Thyroid gland (tissue), 4 donors: ENCODE results near the gene ZNF730. TPM values are rescaled to one million over a fixed set of nuclear protein-coding genes. Genes with fewer than 3 reads are reported as not detected.

Experiments used
- DNase-seq, 2 donors: peaks; one replicate each; pipeline ENCODE4 v3.0.0-alpha.2; 2019
- H3K27ac ChIP-seq, 3 donors: fragments of 200-600 bp; sonication (generic); 1 replicate in 2 of 3; 2 replicates in 1 of 3; pipeline ENCODE4 v1.5.1; 2016 to 2019; ENCODE audit warnings: mild to moderate bottlenecking in 1 of 3, moderate library complexity in 1 of 3
- H3K27me3 ChIP-seq: fragments of 200-600 bp; sonication (generic); one replicate; pipeline ENCODE4 v1.5.1; 2019
- H3K36me3 ChIP-seq, 2 donors: fragments of 200-600 bp; sonication (generic); one replicate each; pipeline ENCODE4 v1.5.1; 2016 to 2019
- H3K4me1 ChIP-seq, 2 donors: fragments of 200-600 bp; sonication (generic); one replicate each; pipeline ENCODE4 v1.5.1; 2017 to 2019
- H3K4me3 ChIP-seq, 3 donors: fragments of 200-600 bp; sonication (generic); replicated peaks in 1 of 3; 1 replicate in 2 of 3; 2 replicates in 1 of 3; pipeline ENCODE4 v1.5.1; 2016; ENCODE audit warnings: mild to moderate bottlenecking in 1 of 3
- H3K9me3 ChIP-seq: fragments of 200-600 bp; sonication (generic); one replicate; pipeline ENCODE4 v1.5.1; 2017
- CTCF ChIP-seq, 6 experiments: fragments of 200-600 bp in 3 of 6; fragments of 450-650 bp in 3 of 6; sonication (generic) in 3 of 6; IDR thresholded peaks; one replicate each; pipeline ENCODE4 v1.5.1; 2016 to 2019; ENCODE audit warnings: antibody characterized with exemption in 6 of 6, mild to moderate bottlenecking in 2 of 6, inconsistent platforms in 1 of 6, moderate library complexity in 1 of 6
- POLR2A ChIP-seq, 2 donors: fragments of 450-650 bp; IDR thresholded peaks; one replicate each; pipeline ENCODE4 v1.6.1; 2017; ENCODE audit warnings: antibody characterized with exemption in 2 of 2, mild to moderate bottlenecking in 2 of 2, moderate library complexity in 1 of 2
- WGBS, 2 donors: methylation state at CpG; one replicate each; pipeline ENCODE4 v1.1.5; 2017; 5-methylcytosine and 5-hydroxymethylcytosine counted together
- intact Hi-C: fragments of 100-400 bp; cut with DNase I; formaldehyde crosslinking; loops from one replicate; pipeline ENCODE4 v1.15.1; 2023
- total RNA-seq, 4 donors: library from RNA; depleted of rRNA; stranded (reverse); fragments of >200 nt; gene quantifications; one replicate each; pipeline ENCODE4 v1.2.3, GENCODE V29; 2016

The ZNF730 gene
- total RNA-seq, 4 donors from 2014 or later, result 0.20 to 4.1 (median 0.56) TPM; not detected in 1

DNA sequence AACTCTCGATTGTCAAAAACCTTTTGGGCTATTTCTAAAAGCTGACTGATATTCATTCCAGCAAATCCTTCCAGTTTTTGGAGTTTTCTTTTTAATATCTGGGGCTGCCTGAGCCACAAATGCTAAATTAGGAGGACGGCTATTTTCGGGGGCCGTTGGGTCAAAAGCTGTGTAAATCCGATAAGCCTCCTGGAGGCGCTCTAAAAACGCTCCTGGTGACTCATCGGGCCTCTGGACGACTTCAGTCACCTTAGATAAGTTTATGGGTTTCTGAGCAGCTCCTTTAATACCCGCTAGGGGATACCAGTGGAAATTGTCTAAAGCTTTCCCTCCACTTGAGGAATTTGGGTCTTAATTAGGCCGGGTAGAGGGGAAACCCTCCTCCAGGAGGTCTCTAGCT is 66.4 kb downstream of the ZNF730 start:
- TF ChIP-seq CTCF (IDR thresholded peaks at IDR 0.05) (no peak), POLR2A (IDR thresholded peaks at IDR 0.05) (no peak)
- H3K4me1 ChIP-seq, result no peaks in the 10 kb centered on the region
- H3K9me3 ChIP-seq, result no peaks in the 10 kb centered on the region
- no peak overlapping the region for H3K27ac ChIP-seq
- WGBS, 2 donors, result 76 to 81% methylated on average over 11 of the region's 11 CpGs
- no peaks in the 10 kb centered on the region for H3K36me3 ChIP-seq
- no peaks in the 10 kb centered on the region for H3K27me3 ChIP-seq
- no peak for DNase-seq
- no peak overlapping the region for H3K4me3 ChIP-seq
- intact Hi-C loops, result no loop called here

DNA sequence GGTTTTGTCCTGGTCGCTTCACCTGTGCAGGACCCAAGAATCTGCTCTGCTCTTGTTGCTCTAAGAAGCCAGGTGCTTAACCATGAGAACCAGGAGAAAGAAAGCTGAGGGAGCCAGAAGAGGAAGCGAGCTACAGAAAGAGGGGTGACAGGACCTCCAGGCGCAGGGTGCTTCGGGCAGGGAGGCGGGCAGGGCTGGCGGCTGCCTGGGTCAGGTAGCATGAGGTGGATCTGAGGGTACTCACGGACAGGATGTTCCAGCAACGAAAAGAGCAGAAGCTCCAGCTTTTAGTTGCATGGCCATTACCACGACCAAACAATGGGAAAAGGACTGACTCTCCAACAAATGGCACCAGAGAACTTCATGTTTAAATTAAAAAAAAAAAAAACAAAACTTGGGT is 73.5 kb downstream of the ZNF730 start:
- 89 to 92% methylated on average over 9 of the region's 9 CpGs for WGBS, 2 donors
- H3K4me1 ChIP-seq, result no peaks in the 10 kb centered on the region

More for the DNA sequence above, 73.5 kb downstream of the ZNF730 start:
- TF ChIP-seq CTCF (IDR thresholded peaks at IDR 0.05) (no peak), POLR2A (IDR thresholded peaks at IDR 0.05) (no peak)
- Histone ChIP-seq H3K27me3 (no peaks in the 10 kb centered on the region), H3K36me3 (no peaks in the 10 kb centered on the region), H3K4me3 (no peak overlapping the region), H3K27ac (no peak overlapping the region), H3K9me3 (no peaks in the 10 kb centered on the region)
- no peak for DNase-seq
- intact Hi-C loops, result no loop called here

Other genes starting within 250 kb of the ZNF730 start
- gene ZNF728, start 113.8 kb upstream of the ZNF730 start, total RNA-seq, result 1 to 10 TPM; 2.0 to 5.9 (median 2.6) TPM
- gene ZNF724, start 133.4 kb downstream of the ZNF730 start, total RNA-seq, result 1 to 10 TPM; 1.5 to 3.1 (median 2.9) TPM